Stimulated activated naive B cell treated with anti-CD40 and anti-IgM and Interleukin-4, amounts not matched to agents 10 μg/mL and 1 μg/mL and 100 μg/mL, for 72 hours (primary cell): ENCODE results near the gene CEPT1.
A peak's percentile ranks its signal among the peaks of the same experiment; 100 is the strongest.

Experiments
- ATAC-seq, 2 donors: fragments of 150-1000 bp; cut with Tn5 transposase; replicated peaks; 2 replicates each; pipeline ENCODE4 v1.10.0; 2021; ENCODE audit warnings: moderate library complexity in 1 of 2
- DNase-seq: peaks from one replicate; pipeline ENCODE4 v3.0.0; 2021
- H3K27ac Mint-ChIP-seq: one replicate; pipeline ENCODE4 v1.8.0; 2022; ENCODE audit warnings: mild to moderate bottlenecking, mixed read lengths
- H3K27me3 Mint-ChIP-seq, 2 donors: one replicate each; pipeline ENCODE4 v1.8.0; 2022; ENCODE audit warnings: mixed read lengths in 2 of 2
- H3K36me3 Mint-ChIP-seq, 2 donors: one replicate each; pipeline ENCODE4 v1.8.0; 2022; ENCODE audit warnings: mixed read lengths in 2 of 2, mild to moderate bottlenecking in 1 of 2
- H3K4me1 Mint-ChIP-seq, 2 donors: one replicate each; pipeline ENCODE4 v1.8.0; 2022; ENCODE audit warnings: mixed read lengths in 2 of 2, mild to moderate bottlenecking in 1 of 2
- H3K4me3 Mint-ChIP-seq, 2 donors: one replicate each; pipeline ENCODE4 v1.8.0; 2022; ENCODE audit warnings: mild to moderate bottlenecking in 2 of 2, mixed read lengths in 2 of 2, moderate library complexity in 1 of 2
- H3K9me3 Mint-ChIP-seq, 2 donors: one replicate each; pipeline ENCODE4 v1.8.0; 2022; ENCODE audit warnings: mixed read lengths in 2 of 2, mild to moderate bottlenecking in 1 of 2

The CEPT1 gene

GRCh38 chr1:111139324-111139955 lies 583 bp upstream of the CEPT1 start:
- Mint-ChIP-seq H3K4me3 (peak overlapping the region; percentile 90 to 97), H3K27ac (peak overlapping the region; percentile 96), H3K4me1 (peaks cover 35 to 64% of the 10 kb centered on the region in 2 donors), H3K36me3 (peaks cover 25 to 33% of the 10 kb centered on the region in 2 donors), H3K9me3 (no peaks in the 10 kb centered on the region), H3K27me3 (no peaks in the 10 kb centered on the region)
- DNase-seq, result peak; percentile 18
- ATAC-seq, result peak; percentile 22 to 71

- Mint-ChIP-seq H3K9me3 (no peaks in the 10 kb centered on the region), H3K4me1 (peaks cover 26 to 56% of the 10 kb centered on the region in 2 donors), H3K4me3 (peak overlapping the region; percentile 90 to 97), H3K27ac (peak overlapping the region; percentile 96), H3K27me3 (no peaks in the 10 kb centered on the region), H3K36me3 (peaks cover 17 to 22% of the 10 kb centered on the region in 2 donors)
- ATAC-seq, result no peak
- DNase-seq, result no peak
Observed at GRCh38 chr1:111140680-111140967, 601 bp downstream of the CEPT1 start.

GRCh38 chr1:111141245-111142220 lies 1.5 kb downstream of the CEPT1 start:
- Mint-ChIP-seq H3K27me3 (no peaks in the 10 kb centered on the region), H3K9me3 (no peaks in the 10 kb centered on the region), H3K4me1 (peaks cover 28 to 57% of the 10 kb centered on the region in 2 donors), H3K36me3 (peaks cover 15 to 21% of the 10 kb centered on the region in 2 donors), H3K27ac (peak overlapping the region; percentile 89), H3K4me3 (peak overlapping the region; percentile 90 to 97)
- ATAC-seq (no peak), DNase-seq (no peak)

- no peaks in the 10 kb centered on the region for H3K27me3 Mint-ChIP-seq
- DNase-seq (no peak), ATAC-seq (no peak)
- peaks cover 28 to 60% of the 10 kb centered on the region in 2 donors for H3K4me1 Mint-ChIP-seq
- no peak overlapping the region for H3K27ac Mint-ChIP-seq
- peaks cover 15 to 21% of the 10 kb centered on the region in 2 donors for H3K36me3 Mint-ChIP-seq
- H3K9me3 Mint-ChIP-seq, result no peaks in the 10 kb centered on the region
- peak overlapping the region; percentile 25 to 41 for H3K4me3 Mint-ChIP-seq
Observed at GRCh38 chr1:111142356-111142975, 2.4 kb downstream of the CEPT1 start.

- no peaks in the 10 kb centered on the region for H3K27me3 Mint-ChIP-seq
Observed at GRCh38 chr1:111145542-111145941, 5.5 kb downstream of the CEPT1 start.

GRCh38 chr1:111145963-111146768 lies 6.1 kb downstream of the CEPT1 start:
- DNase-seq (no peak), ATAC-seq (no peak)
- Mint-ChIP-seq H3K4me1 (peaks cover 39 to 73% of the 10 kb centered on the region in 2 donors), H3K27ac (peak overlapping the region; percentile 56), H3K9me3 (no peaks in the 10 kb centered on the region), H3K27me3 (no peaks in the 10 kb centered on the region), H3K36me3 (peaks cover 20 to 35% of the 10 kb centered on the region in 2 donors), H3K4me3 (peak overlapping the region in 1 of 2 donors; percentile 3)

More at GRCh38 chr1:111145542-111145941, 5.5 kb downstream of the CEPT1 start:
- ATAC-seq (no peak), DNase-seq (no peak)
- Mint-ChIP-seq H3K9me3 (no peaks in the 10 kb centered on the region), H3K4me3 (no peak overlapping the region), H3K27ac (peak overlapping the region; percentile 71), H3K4me1 (peaks cover 37 to 69% of the 10 kb centered on the region in 2 donors), H3K36me3 (peaks cover 18 to 30% of the 10 kb centered on the region in 2 donors)

GRCh38 chr1:111147948-111148347 lies 7.9 kb downstream of the CEPT1 start:
- ATAC-seq (no peak), DNase-seq (no peak)
- H3K27ac Mint-ChIP-seq, result no peak overlapping the region
- no peaks in the 10 kb centered on the region for H3K27me3 Mint-ChIP-seq
- peaks cover 29 to 50% of the 10 kb centered on the region in 2 donors for H3K36me3 Mint-ChIP-seq
- H3K4me3 Mint-ChIP-seq, result no peak overlapping the region
- peaks cover 37 to 73% of the 10 kb centered on the region in 2 donors for H3K4me1 Mint-ChIP-seq
- no peaks in the 10 kb centered on the region for H3K9me3 Mint-ChIP-seq

- Mint-ChIP-seq H3K4me1 (peaks cover 40 to 73% of the 10 kb centered on the region in 2 donors), H3K27me3 (no peaks in the 10 kb centered on the region), H3K4me3 (no peak overlapping the region), H3K9me3 (no peaks in the 10 kb centered on the region), H3K27ac (no peak overlapping the region), H3K36me3 (peaks cover 34 to 55% of the 10 kb centered on the region in 2 donors)
- ATAC-seq (peak; percentile 33 to 41), DNase-seq (no peak)
Observed at GRCh38 chr1:111148376-111148881, 8.4 kb downstream of the CEPT1 start.

GRCh38 chr1:111151838-111152237 lies 11.8 kb downstream of the CEPT1 start:
- peak overlapping the region; percentile 79 for H3K27ac Mint-ChIP-seq
- H3K4me3 Mint-ChIP-seq, result peak overlapping the region in 1 of 2 donors; percentile 48
- ATAC-seq, result no peak
- no peak for DNase-seq
- H3K9me3 Mint-ChIP-seq, result peaks cover 0 to 2% of the 10 kb centered on the region in 2 donors
- H3K27me3 Mint-ChIP-seq, result no peaks in the 10 kb centered on the region
- H3K4me1 Mint-ChIP-seq, result peaks cover 46 to 78% of the 10 kb centered on the region in 2 donors
- peaks cover 49 to 70% of the 10 kb centered on the region in 2 donors for H3K36me3 Mint-ChIP-seq

- Mint-ChIP-seq H3K9me3 (peaks cover 0 to 2% of the 10 kb centered on the region in 2 donors), H3K27ac (peak overlapping the region; percentile 84), H3K27me3 (no peaks in the 10 kb centered on the region), H3K36me3 (peaks cover 49 to 71% of the 10 kb centered on the region in 2 donors), H3K4me1 (peaks cover 41 to 66% of the 10 kb centered on the region in 2 donors), H3K4me3 (peak overlapping the region; percentile 27 to 28)
- DNase-seq (no peak), ATAC-seq (peak; percentile 68 to 74)
Observed at GRCh38 chr1:111154021-111154999, 14.3 kb downstream of the CEPT1 start.

GRCh38 chr1:111157431-111157830 lies 17.4 kb downstream of the CEPT1 start:
- H3K9me3 Mint-ChIP-seq, result peaks cover 0 to 2% of the 10 kb centered on the region in 2 donors
- no peak overlapping the region for H3K4me3 Mint-ChIP-seq

GRCh38 chr1:111161843-111162487 lies 21.9 kb downstream of the CEPT1 start:
- Mint-ChIP-seq H3K36me3 (peaks cover 30 to 38% of the 10 kb centered on the region in 2 donors), H3K4me1 (peaks cover 19 to 26% of the 10 kb centered on the region in 2 donors), H3K9me3 (no peaks in the 10 kb centered on the region), H3K27ac (no peak overlapping the region), H3K4me3 (no peak overlapping the region), H3K27me3 (no peaks in the 10 kb centered on the region)
- ATAC-seq, result no peak
- no peak for DNase-seq

More at GRCh38 chr1:111157431-111157830, 17.4 kb downstream of the CEPT1 start:
- ATAC-seq (no peak), DNase-seq (no peak)
- H3K27me3 Mint-ChIP-seq, result no peaks in the 10 kb centered on the region
- H3K27ac Mint-ChIP-seq, result no peak overlapping the region
- peaks cover 34 to 47% of the 10 kb centered on the region in 2 donors for H3K4me1 Mint-ChIP-seq
- H3K36me3 Mint-ChIP-seq, result peaks cover 50 to 58% of the 10 kb centered on the region in 2 donors
